Measurements from ENCODE around the gene PRSS36. TPM values are rescaled to one million over a fixed set of nuclear protein-coding genes. Genes with fewer than 3 reads are reported as not detected.
"Not testable (repeated sequence)": the region's sequence is repeated elsewhere in the genome, so short reads cannot be mapped to it uniquely, and the experiment has no call there.

The PRSS36 gene
- total RNA-seq, 1 experiment from 2014 or later, result 0.41 TPM

GRCh38 chr16:31196324-31197088 is 46.6 kb upstream of the PRSS36 start:
- BruUV-seq (replicated peaks), result no TSS peak
- CTCF ChIA-PET, result no interaction called here
- POLR2A ChIA-PET (ENCODE audit: low non-redundant PET), result no interaction called here

GRCh38 chr16:31195861-31196260 is 46.0 kb upstream of the PRSS36 start:
- H3K36me3 ChIP-seq (ENCODE audit: insufficient read depth, low read length, poor library complexity, severe bottlenecking), result peaks cover 62% of the 10 kb centered on the region
- H3K4me3 ChIP-seq (ENCODE audit: low read depth, low read length, poor library complexity, severe bottlenecking); H3K4me1 ChIP-seq (ENCODE audit: insufficient read depth, low read length, poor library complexity, severe bottlenecking); H3K9me3 ChIP-seq (ENCODE audit: low read depth, low read length, poor library complexity, severe bottlenecking); H3K27ac ChIP-seq (ENCODE audit: low read depth, low read length, poor library complexity, severe bottlenecking); CTCF ChIA-PET; BruUV-seq (replicated peaks); DNase-seq (ENCODE audit: low spot score); POLR2A ChIA-PET (ENCODE audit: low non-redundant PET); intact Hi-C loops (cut with micrococcal nuclease; ENCODE audit: unreplicated experiment); H3K27me3 ChIP-seq (replicated peaks; ENCODE audit: insufficient read depth, low read depth, low read length, poor library complexity): not testable (repeated sequence)

More at GRCh38 chr16:31196324-31197088, 46.6 kb upstream of the PRSS36 start:
- Histone ChIP-seq H3K4me3 (ENCODE audit: low read depth, low read length, poor library complexity, severe bottlenecking) (no peak overlapping the region), H3K27me3 (replicated peaks; ENCODE audit: insufficient read depth, low read depth, low read length, poor library complexity) (no peaks in the 10 kb centered on the region), H3K4me1 (ENCODE audit: insufficient read depth, low read length, poor library complexity, severe bottlenecking) (no peaks in the 10 kb centered on the region), H3K27ac (ENCODE audit: low read depth, low read length, poor library complexity, severe bottlenecking) (no peak overlapping the region), H3K36me3 (ENCODE audit: insufficient read depth, low read length, poor library complexity, severe bottlenecking) (peaks cover 55% of the 10 kb centered on the region), H3K9me3 (ENCODE audit: low read depth, low read length, poor library complexity, severe bottlenecking) (no peaks in the 10 kb centered on the region)
- intact Hi-C loops (cut with micrococcal nuclease; ENCODE audit: unreplicated experiment), result no loop called here
- DNase-seq (ENCODE audit: low spot score), result no peak
- TF ChIP-seq EZH2 (IDR thresholded peaks at IDR 0.05; ENCODE audit: borderline replicate concordance, low read depth, low read length, poor library complexity, severe bottlenecking) (no peak), CTCF (conservative IDR thresholded peaks at IDR 0.05; ENCODE audit: low read depth, low read length) (no peak)

GRCh38 chr16:31194898-31195297 is 45.0 kb upstream of the PRSS36 start:
- no peak for TF ChIP-seq EZH2 (IDR thresholded peaks at IDR 0.05; ENCODE audit: borderline replicate concordance, low read depth, low read length, poor library complexity, severe bottlenecking)
- no peak for TF ChIP-seq CTCF (conservative IDR thresholded peaks at IDR 0.05; ENCODE audit: low read depth, low read length)
- ChIA-PET POLR2A (ENCODE audit: low non-redundant PET) (no interaction called here), CTCF (no interaction called here)
- Histone ChIP-seq H3K27me3 (replicated peaks; ENCODE audit: insufficient read depth, low read depth, low read length, poor library complexity) (no peaks in the 10 kb centered on the region), H3K36me3 (ENCODE audit: insufficient read depth, low read length, poor library complexity, severe bottlenecking) (peaks cover 71% of the 10 kb centered on the region), H3K27ac (ENCODE audit: low read depth, low read length, poor library complexity, severe bottlenecking) (no peak overlapping the region), H3K4me3 (ENCODE audit: low read depth, low read length, poor library complexity, severe bottlenecking) (no peak overlapping the region), H3K9me3 (ENCODE audit: low read depth, low read length, poor library complexity, severe bottlenecking) (no peaks in the 10 kb centered on the region), H3K4me1 (ENCODE audit: insufficient read depth, low read length, poor library complexity, severe bottlenecking) (no peaks in the 10 kb centered on the region)
- DNase-seq (ENCODE audit: low spot score), result no peak
- BruUV-seq (replicated peaks), result no TSS peak
- intact Hi-C loops (cut with micrococcal nuclease; ENCODE audit: unreplicated experiment), result no loop called here

GRCh38 chr16:31193874-31194273 is 44.0 kb upstream of the PRSS36 start:
- H3K36me3 ChIP-seq (ENCODE audit: insufficient read depth, low read length, poor library complexity, severe bottlenecking), result peaks cover 82% of the 10 kb centered on the region
- no peaks in the 10 kb centered on the region for H3K9me3 ChIP-seq (ENCODE audit: low read depth, low read length, poor library complexity, severe bottlenecking)
- no peak for TF ChIP-seq CTCF (conservative IDR thresholded peaks at IDR 0.05; ENCODE audit: low read depth, low read length)
- no peak for TF ChIP-seq EZH2 (IDR thresholded peaks at IDR 0.05; ENCODE audit: borderline replicate concordance, low read depth, low read length, poor library complexity, severe bottlenecking)
- ChIA-PET CTCF (interaction anchor here (0.6 kb wide), 1 partner anchor 211 kb away, joined by 3 read pairs; no protein-coding TSS in a partner anchor), POLR2A (ENCODE audit: low non-redundant PET) (no interaction called here)
- intact Hi-C loops (cut with micrococcal nuclease; ENCODE audit: unreplicated experiment), result no loop called here
- no peak overlapping the region for H3K27ac ChIP-seq (ENCODE audit: low read depth, low read length, poor library complexity, severe bottlenecking)
- no peak for DNase-seq (ENCODE audit: low spot score)
- H3K4me3 ChIP-seq (ENCODE audit: low read depth, low read length, poor library complexity, severe bottlenecking), result no peak overlapping the region
- no peaks in the 10 kb centered on the region for H3K4me1 ChIP-seq (ENCODE audit: insufficient read depth, low read length, poor library complexity, severe bottlenecking)
- H3K27me3 ChIP-seq (replicated peaks; ENCODE audit: insufficient read depth, low read depth, low read length, poor library complexity), result no peaks in the 10 kb centered on the region
- no TSS peak for BruUV-seq (replicated peaks)

Measured in A673 (cell line).